NCI-H1694 (cell line): ENCODE data around the gene ANKDD1A.

ENCODE experiments used
- DNase-seq: peaks from one replicate; lab custom pipeline; 2025; lab: John Stamatoyannopoulos, UW

The ANKDD1A gene

DNA sequence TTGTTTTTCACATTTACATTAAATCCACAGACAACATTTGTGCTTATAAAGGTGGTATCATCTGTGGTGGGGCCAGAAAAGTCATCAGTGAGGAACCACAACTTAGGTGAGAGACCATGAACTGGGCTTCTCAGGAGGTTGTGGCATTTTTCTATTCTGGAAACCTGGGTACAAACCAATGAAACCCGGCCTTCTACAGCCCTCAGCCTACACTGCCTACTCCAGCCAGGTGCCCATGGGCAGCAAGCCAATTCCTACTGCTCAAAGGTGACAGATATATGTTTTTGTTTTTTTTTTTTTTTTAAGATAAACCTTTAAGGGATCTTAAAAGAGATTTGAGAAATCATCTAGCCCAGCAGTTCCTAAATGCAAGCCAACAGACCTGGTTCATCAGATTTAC lies 57.7 kb downstream of the ANKDD1A start:
- no peak for DNase-seq

DNA sequence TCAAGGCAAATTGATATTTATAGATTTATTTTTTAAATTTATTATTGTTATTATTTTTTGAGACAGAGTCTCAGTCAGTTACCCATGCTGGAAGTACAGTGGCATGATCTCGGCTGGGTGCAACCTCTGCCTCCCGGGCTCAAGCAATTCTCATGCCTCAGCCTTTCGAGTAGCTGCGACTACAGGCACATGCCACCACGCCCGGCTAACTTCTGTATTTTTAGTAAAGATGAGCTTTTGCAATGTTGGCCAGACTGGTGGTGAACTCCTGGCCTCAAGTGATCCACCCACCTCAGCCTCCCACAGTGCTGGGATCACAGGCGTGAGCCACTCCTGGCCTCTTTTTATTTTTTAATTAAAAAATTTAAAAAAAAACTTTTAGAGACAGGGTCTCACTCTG lies 59.0 kb downstream of the ANKDD1A start:
- no peak for DNase-seq

DNA sequence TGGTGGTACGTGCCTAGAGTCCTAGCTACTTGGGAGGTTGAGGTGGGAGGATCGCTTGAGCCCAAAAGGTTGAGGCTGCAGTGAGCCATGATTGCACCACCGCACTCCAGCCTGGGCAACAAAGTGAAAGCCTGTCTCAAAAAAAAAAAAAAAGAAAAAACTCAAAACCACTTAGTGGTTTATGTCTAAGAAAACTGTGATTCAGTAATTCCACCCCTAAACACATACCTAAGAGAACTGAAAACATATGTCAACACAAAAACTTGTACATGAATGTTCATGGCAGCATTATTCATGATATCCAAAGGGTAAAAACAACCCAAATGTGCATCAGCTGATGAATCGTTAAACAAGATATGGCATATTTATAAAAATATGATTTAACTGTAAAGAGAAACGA lies 63.7 kb downstream of the ANKDD1A start:
- DNase-seq: no peak

DNA sequence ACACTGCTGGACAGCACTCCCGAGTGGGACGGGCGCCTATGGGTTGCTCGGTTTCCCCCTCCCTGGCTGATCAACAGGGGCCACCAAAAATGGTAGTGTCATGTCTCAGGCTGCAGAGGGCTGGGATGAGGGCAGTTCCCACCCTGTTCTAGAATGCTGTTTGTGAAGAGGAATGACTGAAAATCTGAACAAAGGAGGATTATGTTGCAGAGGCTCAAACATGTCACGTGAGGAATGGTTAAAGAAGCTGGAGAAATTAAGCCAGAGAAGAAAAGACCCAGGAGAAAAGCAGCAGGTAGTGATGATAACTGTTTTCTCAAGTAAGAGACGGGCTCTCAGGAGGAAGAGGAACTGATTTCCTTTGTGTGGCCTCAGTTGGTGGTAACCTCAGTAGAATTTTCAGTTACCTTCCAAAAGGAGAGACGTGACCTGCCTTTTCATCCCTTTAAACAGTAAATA lies 67.6 kb downstream of the ANKDD1A start:
- no peak for DNase-seq

DNA sequence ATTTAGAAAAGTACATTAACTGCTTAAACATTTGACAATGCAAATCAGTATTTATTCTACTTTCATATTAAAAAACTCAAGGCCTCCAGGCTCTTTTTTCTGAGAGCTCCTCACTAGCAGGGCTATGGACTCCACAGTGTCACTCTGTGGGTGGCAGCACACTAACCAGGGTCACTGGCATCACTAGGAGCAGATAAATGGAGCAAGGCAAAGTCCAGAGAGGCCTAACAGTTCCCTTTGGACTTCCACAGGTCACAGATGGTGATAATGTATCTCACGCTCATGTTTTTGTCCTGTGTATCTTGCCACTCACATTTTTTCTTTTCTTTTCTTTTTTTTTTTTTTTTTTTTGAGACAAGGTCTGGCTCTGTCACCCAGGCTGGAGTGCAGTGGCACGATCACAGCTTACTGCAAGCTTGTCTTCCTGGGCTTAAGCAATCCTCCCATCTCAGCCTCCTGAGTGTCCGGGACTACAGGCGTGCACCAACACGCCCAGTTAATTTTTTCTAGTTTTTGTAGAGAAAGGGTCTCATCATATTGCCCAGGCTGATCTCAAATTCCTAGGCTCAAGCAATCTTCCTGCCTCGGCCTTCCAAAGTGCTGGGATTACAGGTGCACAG lies 70.2 kb downstream of the ANKDD1A start:
- DNase-seq: no peak

DNA sequence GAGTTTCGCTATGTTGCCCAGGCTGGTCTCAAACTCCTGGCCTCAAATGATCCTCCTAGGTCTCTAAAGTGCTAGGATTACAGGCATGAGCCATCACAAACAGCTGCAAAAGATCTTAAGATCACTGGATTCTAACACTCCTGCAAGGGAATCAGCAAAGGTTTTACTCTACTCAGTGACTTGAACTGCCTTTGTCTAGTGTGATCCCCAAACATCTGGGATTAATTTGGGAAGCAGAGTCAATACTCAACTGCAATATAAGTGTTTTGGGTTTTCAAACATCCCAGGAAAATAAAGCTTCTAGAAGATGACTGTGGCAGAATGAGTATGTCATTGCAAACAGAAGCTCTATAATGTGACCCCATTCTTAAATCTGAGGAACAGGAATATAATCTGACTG lies 70.8 kb downstream of the ANKDD1A start:
- DNase-seq: no peak

DNA sequence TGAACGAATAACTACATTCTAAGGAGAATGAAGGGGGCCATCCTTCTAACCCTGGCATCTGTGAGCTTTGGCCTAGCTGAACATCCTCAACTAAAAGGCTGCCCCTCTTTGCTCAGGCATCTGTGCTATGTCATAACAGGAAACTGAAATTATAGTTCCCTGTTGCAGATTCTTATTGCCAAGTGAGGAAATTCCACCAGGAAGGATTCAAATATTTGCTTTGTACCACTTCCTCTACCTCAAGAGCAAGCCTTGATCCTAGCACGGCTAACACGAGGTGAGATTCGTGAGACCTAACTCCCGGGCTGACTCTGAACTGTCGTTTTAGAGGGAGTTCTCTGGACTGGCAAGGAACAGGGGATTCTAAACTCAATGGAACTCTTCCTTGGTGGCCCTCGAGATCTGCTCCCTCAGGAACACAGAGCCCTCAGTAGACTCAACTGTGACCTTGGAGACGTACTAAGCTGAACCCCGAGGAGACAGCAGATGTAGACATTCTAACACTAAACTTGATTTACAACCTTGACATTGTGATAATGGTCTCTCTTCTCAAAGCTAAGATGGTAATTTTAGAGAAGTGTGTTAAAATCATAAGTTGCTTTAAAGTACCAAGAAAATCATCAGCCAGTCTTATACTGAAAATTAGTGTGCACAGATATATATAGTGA lies 73.8 kb downstream of the ANKDD1A start:
- DNase-seq: no peak

DNA sequence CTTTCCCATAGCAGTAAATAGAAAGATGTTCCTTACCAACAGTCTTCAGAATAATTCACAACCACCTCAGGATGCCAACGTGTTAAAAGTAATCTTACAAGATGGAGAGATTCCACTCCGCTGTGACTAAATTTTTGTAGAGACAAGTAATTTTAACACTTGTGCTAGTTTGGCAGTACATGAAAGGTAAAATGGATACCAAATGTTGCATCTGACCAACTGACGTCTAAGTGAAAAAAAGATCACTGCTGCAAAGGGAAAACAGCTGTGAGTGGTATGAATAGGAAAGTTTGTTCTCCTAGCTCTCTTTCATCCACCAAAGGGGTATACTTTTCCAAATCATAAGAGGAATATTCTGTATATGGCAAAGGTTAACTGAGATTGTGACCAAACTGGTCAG lies 75.4 kb downstream of the ANKDD1A start:
- no peak for DNase-seq

DNA sequence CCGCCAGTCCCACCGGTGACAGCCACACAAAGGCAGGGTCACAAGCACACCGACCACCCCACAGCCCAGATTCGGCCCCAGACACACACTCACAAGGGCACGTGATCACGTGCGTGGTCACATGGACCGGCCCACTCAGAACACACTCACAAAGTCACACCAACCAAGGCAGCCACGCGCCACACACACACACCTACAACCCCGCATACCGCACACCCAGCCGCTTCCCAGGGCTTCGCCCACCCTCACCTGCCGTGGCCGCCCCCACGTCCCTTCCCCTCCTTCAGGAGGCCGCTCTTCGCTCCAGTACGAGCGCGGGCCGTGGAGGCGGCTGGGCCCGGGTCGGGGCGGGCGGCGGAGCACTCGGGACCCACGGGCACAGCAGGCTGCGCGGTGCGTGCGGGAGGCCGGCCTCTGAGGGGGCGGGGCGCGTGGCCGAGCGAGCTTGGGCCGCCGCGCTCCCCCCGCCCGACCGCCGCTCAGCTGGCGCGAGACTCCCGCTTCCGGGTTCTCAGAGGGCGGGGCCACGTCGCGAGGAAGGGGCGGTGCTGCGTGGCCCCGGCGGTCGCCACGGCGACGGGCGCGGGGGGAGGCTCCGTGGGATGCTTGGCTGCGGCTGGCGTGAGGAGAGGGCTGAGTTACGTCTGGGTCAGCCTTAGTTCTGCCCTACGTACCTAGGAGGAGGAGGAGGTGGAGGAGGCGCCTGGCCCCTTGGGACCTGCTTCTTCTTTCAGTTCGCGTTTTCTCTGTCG lies 77.9 kb downstream of the ANKDD1A start, which contains the start of gene SPG21:
Gene SPG21, minus strand, starts transcription at position 499 of the 752 bp plus-strand sequence. CDS start 6,345 bp downstream, outside the sequence.
- DNase-seq: peak; percentile 14

DNA sequence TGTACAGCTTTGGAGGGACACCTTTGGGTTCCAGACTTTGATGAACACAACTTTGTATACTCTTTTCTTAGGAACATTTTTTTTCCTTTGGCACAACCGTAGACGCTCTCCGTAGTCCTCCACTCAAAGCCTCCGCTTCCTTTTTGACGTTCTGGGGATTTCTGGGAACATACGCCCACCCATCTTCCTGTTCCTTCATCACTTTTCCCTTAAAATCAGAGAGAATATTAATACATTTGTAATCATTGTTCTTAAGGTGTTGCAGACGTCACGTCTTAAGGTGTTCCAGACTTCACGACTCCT lies 78.4 kb downstream of the ANKDD1A start:
- no peak for DNase-seq

DNA sequence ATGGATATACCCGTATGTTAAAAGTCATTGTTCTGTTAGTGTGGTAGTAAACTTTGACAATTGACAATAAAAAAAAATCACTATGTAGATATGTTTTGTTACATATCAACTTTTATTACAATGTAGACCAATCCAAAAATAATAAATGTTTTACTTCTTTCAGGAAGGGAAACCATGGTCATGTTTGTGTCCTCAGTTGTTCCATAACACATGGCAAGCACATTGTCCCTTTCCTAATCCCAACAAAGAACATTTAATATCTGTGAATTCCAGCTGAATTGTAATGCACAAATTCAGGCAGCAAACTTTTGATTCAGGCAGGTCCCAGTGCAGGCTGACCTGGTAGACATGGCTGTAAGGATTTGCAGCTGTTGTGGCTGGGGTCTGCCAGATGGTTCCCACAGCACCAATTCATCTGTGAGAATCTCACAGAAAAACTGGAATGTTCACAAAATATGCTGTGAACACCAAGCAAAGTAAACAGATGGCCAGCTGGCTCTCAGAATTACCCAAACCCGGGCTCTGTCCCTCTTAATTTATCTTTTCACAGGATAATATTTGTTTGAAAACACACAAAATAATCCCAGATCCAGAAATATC lies 79.9 kb downstream of the ANKDD1A start:
- peak; percentile 80 for DNase-seq

DNA sequence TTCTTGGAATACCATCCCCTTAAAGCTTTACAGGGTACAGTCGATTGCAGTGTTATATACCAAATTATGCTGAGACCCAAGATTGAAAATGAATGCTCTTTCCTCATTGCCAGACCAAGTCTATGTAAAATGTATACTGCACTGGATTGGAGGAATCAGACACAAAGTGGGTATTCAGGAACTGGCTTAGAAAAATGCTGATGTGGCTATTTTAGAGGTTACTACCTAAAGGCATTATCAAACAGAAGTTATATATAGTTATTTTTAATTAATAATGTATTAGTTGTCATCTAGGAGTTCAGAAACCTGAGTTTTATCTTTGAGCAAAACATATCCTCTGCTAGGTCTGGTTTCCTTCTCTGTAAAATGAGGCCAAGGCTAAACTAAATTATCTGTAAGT lies 81.6 kb downstream of the ANKDD1A start:
- no peak for DNase-seq

DNA sequence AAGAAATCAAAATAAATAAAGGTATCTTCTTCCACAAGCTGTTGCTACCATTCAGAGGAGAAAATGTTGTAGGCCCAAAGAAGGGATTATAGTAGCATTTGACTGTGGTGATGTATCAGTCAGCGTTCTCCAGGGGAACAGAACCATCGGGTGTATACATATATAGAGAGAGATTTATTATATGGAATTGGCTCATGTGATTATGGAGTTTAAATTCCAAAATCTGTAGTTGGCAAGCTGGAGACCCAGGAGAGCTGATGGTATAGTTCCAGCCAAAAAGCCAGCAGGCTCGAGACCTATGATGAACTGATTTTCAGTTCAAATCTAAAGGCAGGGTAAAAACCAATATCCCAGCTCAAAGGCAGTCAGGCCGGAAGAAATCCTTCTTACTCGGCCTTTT lies 85.4 kb downstream of the ANKDD1A start:
- no peak for DNase-seq

DNA sequence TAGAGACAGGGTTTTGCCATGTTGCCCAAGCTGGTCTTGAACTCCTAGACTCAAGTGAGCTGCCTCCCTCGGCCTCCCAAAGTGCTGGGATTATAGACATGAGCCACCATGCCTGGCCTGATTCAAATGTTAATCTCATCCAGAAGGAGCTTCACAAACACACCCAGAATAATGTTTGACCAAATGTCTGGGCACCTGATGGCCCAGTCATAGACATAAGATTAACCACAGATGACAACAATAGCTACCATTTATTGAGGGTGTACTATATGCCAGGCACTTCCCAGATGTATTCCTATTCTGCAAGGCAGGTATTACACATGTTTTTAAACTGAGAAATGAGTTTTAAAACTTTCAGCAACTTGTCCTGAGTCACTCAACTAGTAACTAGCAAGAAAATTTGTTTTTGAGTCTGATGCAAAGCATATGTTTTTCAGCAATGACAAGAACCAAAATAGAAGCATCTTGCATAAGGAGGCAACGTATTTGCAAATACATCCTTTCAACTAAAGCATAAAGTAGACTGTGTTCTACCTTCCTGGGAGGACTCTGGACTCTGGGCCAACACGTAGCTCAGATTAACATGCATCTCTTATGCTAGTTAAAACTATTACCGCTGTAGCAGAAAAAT lies 86.2 kb downstream of the ANKDD1A start:
- DNase-seq: no peak

DNA sequence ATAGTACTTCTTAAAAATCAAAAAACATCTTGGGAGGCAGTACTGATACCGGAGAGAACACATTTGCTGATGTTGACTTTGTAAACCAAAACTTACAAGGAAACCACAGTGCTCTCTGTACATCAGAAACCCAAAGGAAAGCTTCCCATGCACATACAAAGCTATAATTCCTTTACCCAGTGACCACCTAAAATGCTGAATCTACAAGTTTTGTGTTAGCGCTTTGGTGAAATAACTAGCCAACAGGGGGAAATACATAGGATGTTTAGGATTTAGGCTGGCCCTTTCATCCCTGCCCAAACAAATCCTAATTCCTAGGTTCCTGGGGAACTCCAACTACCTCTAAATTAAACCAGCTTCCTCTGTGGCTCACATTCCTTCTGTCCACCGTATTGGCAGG lies 93.3 kb downstream of the ANKDD1A start:
- no peak for DNase-seq

DNA sequence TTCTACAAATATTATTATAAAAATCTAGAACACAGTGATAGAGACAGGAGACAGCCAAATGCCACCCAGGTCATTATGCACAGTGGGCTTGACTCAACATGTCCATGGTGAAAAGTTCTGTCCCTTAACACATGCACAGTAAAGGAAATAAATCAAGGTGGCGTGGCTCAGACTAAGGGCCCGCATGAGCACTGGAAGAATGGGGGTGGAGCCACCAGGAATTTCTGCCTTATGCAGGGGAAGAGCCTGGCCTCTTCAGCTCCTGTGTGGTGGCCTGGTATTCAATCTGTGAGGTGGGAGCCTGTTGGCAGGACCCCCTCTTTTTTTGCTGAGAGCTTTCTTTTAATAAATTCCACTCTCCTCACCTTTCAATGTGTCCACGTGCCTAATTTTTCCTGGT lies 95.2 kb downstream of the ANKDD1A start:
- DNase-seq: no peak
